HCT116 (cell line): ENCODE results near the gene WHRN. TPM values are rescaled to one million over a fixed set of nuclear protein-coding genes. Genes with fewer than 3 reads are reported as not detected.

ENCODE experiments used
- ATAC-seq: fragments of 200-7000 bp; cut with Tn5 transposase; 2 replicates; pipeline ENCODE4 v1.9.1; 2020; ENCODE audit warnings: mild to moderate bottlenecking, moderate library complexity
- BruUV-seq: library from RNA; stranded (reverse); fragments of 400-500 nt; replicated peaks from 2 replicates; lab custom pipeline; 2021; lab: Mats Ljungman, UMichigan
- CTCF ChIA-PET: fragments of 300-600 bp; sonication (Branson Sonifier 250); formaldehyde crosslinking; loops from one replicate; lab custom pipeline; 2021; ENCODE audit warnings: antibody characterized with exemption; lab: Charles Lee
- POLR2A ChIA-PET: fragments of 300-600, 350-600 bp; sonication (Branson Sonifier 250); formaldehyde crosslinking; loops from one replicate; lab custom pipeline; 2021; ENCODE audit warnings: antibody characterized with exemption; lab: Charles Lee
- RAD21 ChIA-PET, 2 experiments: fragments of 300-600 bp; sonication (Branson Sonifier 250); formaldehyde crosslinking; loops; one replicate each; lab custom pipeline; 2023; ENCODE audit warnings: low total read pairs in 2 of 2; ENCODE audit not compliant: uncharacterized antibody in 2 of 2, unreplicated experiment in 2 of 2, low non-redundant PET in 1 of 2; lab: Charles Lee
- DNase-seq: peaks from one replicate; pipeline ENCODE4 v3.0.0-alpha.2; 2010; ENCODE audit warnings: low read depth, low spot score
- H2AFZ ChIP-seq: fragments of 200-600 bp; shearing (Covaris generic), sonication (generic); 2 replicates; pipeline ENCODE4 v1.6.1; 2017; ENCODE audit warnings: low read depth, mixed run types, mixed read lengths, antibody characterized with exemption, low read length; ENCODE audit not compliant: poor library complexity, severe bottlenecking
- H3K27ac ChIP-seq: 2 replicates; pipeline ENCODE4 v1.5.1; 2012; ENCODE audit warnings: low read depth, low read length
- H3K27me3 ChIP-seq: fragments of 200-600 bp; sonication (generic); 2 replicates; pipeline ENCODE4 v1.6.1; 2016; ENCODE audit warnings: mixed run types, low read length, mixed read lengths; ENCODE audit not compliant: insufficient read depth
- H3K36me3 ChIP-seq, 2 experiments: fragments of 200-500 bp in 1 of 2; fragments of 200-600 bp in 1 of 2; sonication (Bioruptor generic) in 1 of 2; sonication (generic) in 1 of 2; 2 replicates each; pipeline versions ENCODE4 v1.5.1 to v1.6.1; 2014 to 2016; ENCODE audit warnings: low read length in 2 of 2, inconsistent platforms in 1 of 2, mixed read lengths in 1 of 2, mixed run types in 1 of 2; ENCODE audit not compliant: insufficient read depth in 2 of 2, control insufficient read depth in 1 of 2
- H3K4me1 ChIP-seq, 2 experiments: fragments of 200-600 bp in 1 of 2; sonication (generic) in 1 of 2; 2 replicates each; pipeline versions ENCODE4 v1.5.1 to v1.6.1; 2012 to 2017; ENCODE audit warnings: low read length in 2 of 2, inconsistent platforms in 1 of 2, mild to moderate bottlenecking in 1 of 2, mixed read lengths in 1 of 2, mixed run types in 1 of 2, moderate library complexity in 1 of 2; ENCODE audit not compliant: insufficient read depth in 2 of 2, control insufficient read depth in 1 of 2
- H3K4me2 ChIP-seq: fragments of 200-600 bp; sonication (generic); 2 replicates; pipeline ENCODE4 v1.6.1; 2017; ENCODE audit warnings: mixed run types, low read length, mixed read lengths
- H3K4me3 ChIP-seq, 2 experiments: fragments of 200-600 bp in 1 of 2; sonication (generic) in 1 of 2; replicated peaks in 1 of 2; 2 replicates each; pipeline ENCODE4 v1.5.1; 2011 to 2016; ENCODE audit warnings: low read length in 2 of 2, control low read depth in 1 of 2, low read depth in 1 of 2, mild to moderate bottlenecking in 1 of 2, mixed read lengths in 1 of 2, mixed run types in 1 of 2
- H3K79me2 ChIP-seq: fragments of 200-600 bp; sonication (generic); 2 replicates; pipeline ENCODE4 v1.6.1; 2017; ENCODE audit warnings: mild to moderate bottlenecking, mixed run types, low read length, moderate library complexity, mixed read lengths; ENCODE audit not compliant: insufficient read depth
- H3K9ac ChIP-seq: fragments of 200-600 bp; sonication (generic); 2 replicates; pipeline ENCODE4 v1.6.1; 2016; ENCODE audit warnings: low read length, mixed read lengths
- H3K9me2 ChIP-seq: fragments of 200-600 bp; sonication (generic), shearing (Covaris generic); 2 replicates; pipeline ENCODE4 v1.6.1; 2017; ENCODE audit warnings: mixed run types, mild to moderate bottlenecking, moderate library complexity; ENCODE audit not compliant: insufficient read depth
- H3K9me3 ChIP-seq, 2 experiments: fragments of 200-500 bp in 1 of 2; fragments of 200-600 bp in 1 of 2; sonication (Bioruptor generic) in 1 of 2; sonication (generic) in 1 of 2; 2 replicates each; pipeline ENCODE4 v1.6.1; 2014 to 2017; ENCODE audit warnings: low read length in 2 of 2, mixed read lengths in 2 of 2, inconsistent platforms in 1 of 2, low read depth in 1 of 2, mild to moderate bottlenecking in 1 of 2, mixed run types in 1 of 2, moderate library complexity in 1 of 2; ENCODE audit not compliant: control insufficient read depth in 1 of 2, insufficient read depth in 1 of 2
- H4K20me1 ChIP-seq: fragments of 200-600 bp; sonication (generic), shearing (Covaris generic); 2 replicates; pipeline ENCODE4 v1.6.1; 2017; ENCODE audit warnings: mixed run types, mild to moderate bottlenecking, moderate library complexity; ENCODE audit not compliant: insufficient read depth
- EZH2 ChIP-seq: fragments of 200-600 bp; sonication (generic); IDR thresholded peaks from 2 replicates; pipeline ENCODE4 v1.6.1; 2017; ENCODE audit warnings: antibody characterized with exemption, mixed run types
- FOSL1 ChIP-seq: IDR thresholded peaks from 2 replicates; pipeline ENCODE4 v1.6.1; 2012; ENCODE audit warnings: low read depth
- RAD21 ChIP-seq: IDR thresholded peaks from 2 replicates; pipeline ENCODE4 v1.6.1; 2012; ENCODE audit warnings: low read depth, mild to moderate bottlenecking
- TCF7L2 ChIP-seq: IDR thresholded peaks from 2 replicates; pipeline ENCODE4 v1.7.0; 2011; ENCODE audit warnings: borderline replicate concordance, inconsistent platforms; ENCODE audit not compliant: insufficient read depth, insufficient read length; ENCODE audit errors: extremely low read depth
- ZNF274 ChIP-seq: fragments of 200-500 bp; sonication (Bioruptor generic); IDR thresholded peaks from 2 replicates; pipeline ENCODE4 v1.6.1; 2014; ENCODE audit warnings: mild to moderate bottlenecking, low read depth, low read length, inconsistent platforms
- intact Hi-C: fragments of 100-400 bp; cut with micrococcal nuclease; formaldehyde crosslinking; loops from 2 replicates; pipeline ENCODE4 v1.10.0; 2022
- total RNA-seq: library from RNA; stranded (reverse); gene quantifications from one replicate; pipeline ENCODE4 v1.2.1, GENCODE V29; 2021; ENCODE audit not compliant: unreplicated experiment
- TF ChIP-seq, protein P1 (sequence below), 3 experiments: fragments of 200-600 bp in 1 of 3; sonication (generic) in 1 of 3; IDR thresholded peaks in 2 of 3; conservative IDR thresholded peaks in 1 of 3; 2 replicates each; pipeline ENCODE4 v1.5.1; 2012 to 2017; ENCODE audit warnings: low read depth in 2 of 3, low read length in 2 of 3, antibody characterized with exemption in 1 of 3, borderline replicate concordance in 1 of 3, control low read depth in 1 of 3, mild to moderate bottlenecking in 1 of 3, mixed read lengths in 1 of 3, mixed run types in 1 of 3, moderate library complexity in 1 of 3; ENCODE audit not compliant: insufficient read depth in 1 of 3
- TF ChIP-seq, protein P2 (sequence below): IDR thresholded peaks from 2 replicates; pipeline ENCODE4 v1.6.1; 2012
- TF ChIP-seq, protein P3 (sequence below): IDR thresholded peaks from 2 replicates; pipeline ENCODE4 v1.6.1; 2012
- TF ChIP-seq, protein P4 (sequence below): IDR thresholded peaks from 2 replicates; pipeline ENCODE4 v1.6.1; 2011; ENCODE audit warnings: mild to moderate bottlenecking, low read length, moderate library complexity; ENCODE audit not compliant: insufficient replicate concordance; ENCODE audit errors: extremely low read depth

The WHRN gene
- total RNA-seq, 1 experiment from 2014 or later: 12.8 TPM

DNA sequence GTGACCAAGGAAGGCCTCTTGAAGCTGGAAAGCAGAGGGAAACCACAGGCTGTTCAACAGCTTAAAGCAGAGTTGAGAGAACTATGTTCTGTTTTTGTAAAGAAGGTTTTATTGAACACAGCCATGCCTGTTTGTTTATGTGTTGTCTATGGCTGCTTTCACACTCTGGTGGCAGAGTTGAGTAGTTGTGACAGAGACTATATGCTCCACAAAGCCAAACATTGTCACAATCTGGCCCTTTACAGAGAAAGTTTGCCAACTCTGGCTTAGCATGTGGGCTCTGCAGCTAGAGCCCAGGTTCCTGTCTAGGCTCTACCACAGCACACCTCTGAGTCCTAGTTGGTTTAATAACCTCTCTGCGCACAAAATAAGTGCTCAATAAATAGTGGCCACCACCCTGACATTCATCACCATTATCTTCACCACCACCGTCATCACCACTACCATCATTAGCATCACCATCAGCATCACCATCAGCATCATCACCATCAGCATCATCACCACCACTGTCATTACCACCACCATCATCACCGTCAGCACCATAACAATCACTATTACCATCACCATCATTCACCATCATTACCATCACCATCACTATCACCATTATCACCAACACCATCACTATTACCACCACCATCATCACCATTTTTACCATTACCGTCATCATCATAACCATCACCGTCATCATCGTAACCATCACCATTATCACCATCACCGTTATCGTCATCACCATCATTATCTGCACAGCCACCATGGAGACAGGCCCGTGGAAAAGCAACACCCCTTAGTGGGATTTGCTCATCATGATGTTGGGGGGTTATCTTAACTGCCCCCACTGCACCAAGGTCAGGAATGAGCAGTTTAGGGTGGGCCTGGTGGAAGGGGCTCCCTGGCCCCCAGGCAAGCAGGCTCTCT, 135.8 kb downstream of the WHRN start:
- BruUV-seq: TSS peak; percentile 36
- CTCF ChIA-PET: no interaction called here
- peaks cover 0 to 8% of the 10 kb centered on the region in 2 experiments; a peak in 2 of 4 replicates for H3K4me1 ChIP-seq
- H3K9me2 ChIP-seq: no peaks in the 10 kb centered on the region
- POLR2A ChIA-PET: no interaction called here
- no peaks in the 10 kb centered on the region for H3K36me3 ChIP-seq
- H3K27me3 ChIP-seq: no peaks in the 10 kb centered on the region
- no peak overlapping the region for H3K27ac ChIP-seq
- no peak overlapping the region for H3K4me3 ChIP-seq
- H3K9me3 ChIP-seq: no peaks in the 10 kb centered on the region
- TF ChIP-seq FOSL1: no peak
- TF ChIP-seq, protein P1, sequence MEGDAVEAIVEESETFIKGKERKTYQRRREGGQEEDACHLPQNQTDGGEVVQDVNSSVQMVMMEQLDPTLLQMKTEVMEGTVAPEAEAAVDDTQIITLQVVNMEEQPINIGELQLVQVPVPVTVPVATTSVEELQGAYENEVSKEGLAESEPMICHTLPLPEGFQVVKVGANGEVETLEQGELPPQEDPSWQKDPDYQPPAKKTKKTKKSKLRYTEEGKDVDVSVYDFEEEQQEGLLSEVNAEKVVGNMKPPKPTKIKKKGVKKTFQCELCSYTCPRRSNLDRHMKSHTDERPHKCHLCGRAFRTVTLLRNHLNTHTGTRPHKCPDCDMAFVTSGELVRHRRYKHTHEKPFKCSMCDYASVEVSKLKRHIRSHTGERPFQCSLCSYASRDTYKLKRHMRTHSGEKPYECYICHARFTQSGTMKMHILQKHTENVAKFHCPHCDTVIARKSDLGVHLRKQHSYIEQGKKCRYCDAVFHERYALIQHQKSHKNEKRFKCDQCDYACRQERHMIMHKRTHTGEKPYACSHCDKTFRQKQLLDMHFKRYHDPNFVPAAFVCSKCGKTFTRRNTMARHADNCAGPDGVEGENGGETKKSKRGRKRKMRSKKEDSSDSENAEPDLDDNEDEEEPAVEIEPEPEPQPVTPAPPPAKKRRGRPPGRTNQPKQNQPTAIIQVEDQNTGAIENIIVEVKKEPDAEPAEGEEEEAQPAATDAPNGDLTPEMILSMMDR (IDR thresholded peaks at IDR 0.05 in 2 of 3, conservative IDR thresholded peaks at IDR 0.05 in 1 of 3; ENCODE audit: borderline replicate concordance in 1 of 3, insufficient read depth in 1 of 3, low read depth in 2 of 3, low read length in 2 of 3): no peak
- TF ChIP-seq, protein P2, sequence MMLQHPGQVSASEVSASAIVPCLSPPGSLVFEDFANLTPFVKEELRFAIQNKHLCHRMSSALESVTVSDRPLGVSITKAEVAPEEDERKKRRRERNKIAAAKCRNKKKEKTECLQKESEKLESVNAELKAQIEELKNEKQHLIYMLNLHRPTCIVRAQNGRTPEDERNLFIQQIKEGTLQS: no peak
- no peak for TF ChIP-seq RAD21
- TF ChIP-seq, protein P3, sequence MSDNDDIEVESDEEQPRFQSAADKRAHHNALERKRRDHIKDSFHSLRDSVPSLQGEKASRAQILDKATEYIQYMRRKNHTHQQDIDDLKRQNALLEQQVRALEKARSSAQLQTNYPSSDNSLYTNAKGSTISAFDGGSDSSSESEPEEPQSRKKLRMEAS: no peak
- TF ChIP-seq EZH2: no peak
- TF ChIP-seq TCF7L2: no peak
- TF ChIP-seq ZNF274: no peak
- TF ChIP-seq, protein P4, sequence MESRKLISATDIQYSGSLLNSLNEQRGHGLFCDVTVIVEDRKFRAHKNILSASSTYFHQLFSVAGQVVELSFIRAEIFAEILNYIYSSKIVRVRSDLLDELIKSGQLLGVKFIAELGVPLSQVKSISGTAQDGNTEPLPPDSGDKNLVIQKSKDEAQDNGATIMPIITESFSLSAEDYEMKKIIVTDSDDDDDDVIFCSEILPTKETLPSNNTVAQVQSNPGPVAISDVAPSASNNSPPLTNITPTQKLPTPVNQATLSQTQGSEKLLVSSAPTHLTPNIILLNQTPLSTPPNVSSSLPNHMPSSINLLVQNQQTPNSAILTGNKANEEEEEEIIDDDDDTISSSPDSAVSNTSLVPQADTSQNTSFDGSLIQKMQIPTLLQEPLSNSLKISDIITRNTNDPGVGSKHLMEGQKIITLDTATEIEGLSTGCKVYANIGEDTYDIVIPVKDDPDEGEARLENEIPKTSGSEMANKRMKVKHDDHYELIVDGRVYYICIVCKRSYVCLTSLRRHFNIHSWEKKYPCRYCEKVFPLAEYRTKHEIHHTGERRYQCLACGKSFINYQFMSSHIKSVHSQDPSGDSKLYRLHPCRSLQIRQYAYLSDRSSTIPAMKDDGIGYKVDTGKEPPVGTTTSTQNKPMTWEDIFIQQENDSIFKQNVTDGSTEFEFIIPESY: no peak
- ATAC-seq (no peak), DNase-seq (no peak)
- no peak overlapping the region for H2AFZ ChIP-seq
- no peak overlapping the region for H3K4me2 ChIP-seq
- H3K79me2 ChIP-seq: no peaks in the 10 kb centered on the region
- RAD21 ChIA-PET: no interaction called here
- H4K20me1 ChIP-seq: no peaks in the 10 kb centered on the region
- no peak overlapping the region for H3K9ac ChIP-seq
- intact Hi-C loops: no loop called here
